GM12872 (cell line): Measurements from ENCODE around the gene RAP1GDS1.

Source experiments
- TF ChIP-seq, protein P1 (sequence below): IDR thresholded peaks from 3 replicates; pipeline ENCODE4 v1.5.1; 2011; ENCODE audit warnings: low read depth, mild to moderate bottlenecking, low read length, moderate library complexity; ENCODE audit not compliant: insufficient read depth

RAP1GDS1 gene

DNA sequence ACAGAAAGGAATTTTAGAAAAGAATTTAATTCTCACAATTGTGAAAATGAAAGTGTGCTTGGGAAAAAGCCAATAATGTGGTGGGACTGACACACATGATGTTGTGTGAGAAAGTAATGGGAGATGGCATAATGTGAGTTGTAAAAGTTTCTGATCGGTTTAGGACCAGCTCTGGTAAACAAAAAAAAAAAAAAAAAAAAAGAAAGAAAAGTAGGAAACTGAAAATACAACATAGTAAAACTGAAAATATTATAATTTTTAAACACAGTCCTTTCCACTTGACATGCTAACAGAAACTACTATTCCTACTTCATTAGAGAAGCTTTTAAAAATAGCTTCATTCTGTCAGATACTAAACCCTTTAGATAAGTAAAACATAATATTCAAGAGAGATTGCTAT lies 28.2 kb downstream of the RAP1GDS1 start:
- TF ChIP-seq, protein P1, sequence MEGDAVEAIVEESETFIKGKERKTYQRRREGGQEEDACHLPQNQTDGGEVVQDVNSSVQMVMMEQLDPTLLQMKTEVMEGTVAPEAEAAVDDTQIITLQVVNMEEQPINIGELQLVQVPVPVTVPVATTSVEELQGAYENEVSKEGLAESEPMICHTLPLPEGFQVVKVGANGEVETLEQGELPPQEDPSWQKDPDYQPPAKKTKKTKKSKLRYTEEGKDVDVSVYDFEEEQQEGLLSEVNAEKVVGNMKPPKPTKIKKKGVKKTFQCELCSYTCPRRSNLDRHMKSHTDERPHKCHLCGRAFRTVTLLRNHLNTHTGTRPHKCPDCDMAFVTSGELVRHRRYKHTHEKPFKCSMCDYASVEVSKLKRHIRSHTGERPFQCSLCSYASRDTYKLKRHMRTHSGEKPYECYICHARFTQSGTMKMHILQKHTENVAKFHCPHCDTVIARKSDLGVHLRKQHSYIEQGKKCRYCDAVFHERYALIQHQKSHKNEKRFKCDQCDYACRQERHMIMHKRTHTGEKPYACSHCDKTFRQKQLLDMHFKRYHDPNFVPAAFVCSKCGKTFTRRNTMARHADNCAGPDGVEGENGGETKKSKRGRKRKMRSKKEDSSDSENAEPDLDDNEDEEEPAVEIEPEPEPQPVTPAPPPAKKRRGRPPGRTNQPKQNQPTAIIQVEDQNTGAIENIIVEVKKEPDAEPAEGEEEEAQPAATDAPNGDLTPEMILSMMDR = no peak

DNA sequence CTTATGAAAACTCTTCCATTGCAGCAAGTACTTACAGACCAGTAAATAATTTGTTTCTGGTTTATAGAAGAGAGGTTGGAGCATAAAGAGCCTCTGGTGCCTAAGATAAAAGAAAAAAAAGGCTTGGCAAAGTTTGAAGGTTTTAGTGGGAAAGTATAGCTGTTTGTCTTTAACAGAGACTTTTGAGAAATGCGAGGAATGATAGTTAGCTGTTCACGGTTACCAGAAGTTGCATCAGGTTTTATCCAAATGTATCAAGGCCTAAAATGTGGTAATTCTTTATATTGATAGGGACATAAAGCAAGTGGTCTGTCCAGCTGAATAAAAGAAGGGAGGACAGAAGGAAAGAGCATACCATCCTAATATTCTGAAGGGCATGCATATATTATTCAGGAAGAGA lies 29.3 kb downstream of the RAP1GDS1 start:
- TF ChIP-seq, protein P1 = no peak

DNA sequence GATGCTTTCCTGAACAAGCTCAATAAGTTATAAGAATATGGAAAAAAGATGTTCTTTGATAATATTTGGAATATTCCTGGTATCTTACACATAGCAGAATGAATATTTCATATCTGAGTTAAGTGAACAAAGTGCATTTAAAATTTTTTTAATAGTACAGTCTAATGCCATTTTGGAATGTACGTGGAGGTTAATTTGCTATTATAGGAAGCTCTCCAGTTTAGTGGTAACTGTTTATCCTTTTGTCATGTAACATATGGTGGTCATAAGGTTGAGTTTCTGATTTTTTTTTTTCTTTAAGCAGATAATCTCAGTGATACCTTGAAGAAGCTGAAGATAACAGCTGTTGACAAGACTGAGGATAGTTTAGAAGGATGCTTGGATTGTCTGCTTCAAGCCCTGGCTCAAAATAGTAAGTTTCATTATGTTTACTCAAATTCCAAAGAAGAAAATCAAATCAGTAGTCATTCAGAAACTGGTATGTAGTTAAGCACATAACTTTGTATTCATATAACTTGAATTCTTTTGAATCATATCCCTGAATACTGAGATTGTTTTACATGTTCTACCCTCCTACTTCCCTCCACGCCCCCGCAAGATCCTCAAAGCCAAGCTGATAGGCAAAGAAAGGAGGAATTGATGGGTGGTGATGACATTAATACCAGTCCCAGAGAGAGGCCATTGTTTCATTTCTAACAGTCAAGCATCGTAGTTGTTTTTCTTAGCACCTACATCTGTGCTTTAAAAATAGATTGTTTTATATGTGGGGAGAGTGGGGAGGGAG lies 32.1 kb downstream of the RAP1GDS1 start:
- TF ChIP-seq, protein P1 = no peak

DNA sequence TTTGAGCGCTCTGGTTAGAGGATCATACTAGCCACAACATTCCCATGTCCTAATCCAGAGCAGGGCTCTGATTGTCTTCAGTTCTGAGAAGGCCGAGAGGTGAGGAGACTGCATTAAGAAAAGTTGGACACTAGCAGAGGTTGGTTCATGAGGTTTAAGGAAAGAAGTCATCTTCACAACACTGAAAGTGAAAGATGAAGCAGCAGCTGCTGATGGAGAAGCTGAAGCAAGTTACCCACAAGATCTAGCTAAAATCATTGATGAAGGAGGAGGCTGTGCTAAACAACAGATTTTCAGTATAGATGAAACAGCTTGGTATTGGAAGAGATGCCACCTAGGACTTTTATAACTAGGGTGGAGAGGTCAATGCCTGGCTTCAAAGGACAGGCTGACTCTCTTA lies 36.8 kb downstream of the RAP1GDS1 start:
- TF ChIP-seq, protein P1 = no peak

DNA sequence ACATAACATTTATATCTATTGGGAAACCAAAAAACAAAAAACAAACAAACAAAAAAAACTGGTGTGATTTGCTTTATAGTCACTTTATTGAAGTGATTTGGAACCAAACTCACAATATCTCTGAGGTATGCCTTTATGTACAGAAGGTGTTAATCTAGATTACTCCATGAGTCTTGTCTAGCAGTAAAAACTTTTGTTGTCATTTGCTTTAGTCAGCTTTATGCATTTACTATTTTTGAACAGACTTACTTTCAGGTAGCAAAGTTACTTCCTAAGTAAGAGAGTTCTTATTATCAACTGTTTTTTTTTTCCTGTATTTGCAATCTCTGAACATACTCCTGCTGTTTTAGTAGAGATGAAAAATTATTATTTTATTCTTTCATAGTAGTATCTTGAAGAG lies 39.5 kb downstream of the RAP1GDS1 start:
- TF ChIP-seq, protein P1 = no peak

DNA sequence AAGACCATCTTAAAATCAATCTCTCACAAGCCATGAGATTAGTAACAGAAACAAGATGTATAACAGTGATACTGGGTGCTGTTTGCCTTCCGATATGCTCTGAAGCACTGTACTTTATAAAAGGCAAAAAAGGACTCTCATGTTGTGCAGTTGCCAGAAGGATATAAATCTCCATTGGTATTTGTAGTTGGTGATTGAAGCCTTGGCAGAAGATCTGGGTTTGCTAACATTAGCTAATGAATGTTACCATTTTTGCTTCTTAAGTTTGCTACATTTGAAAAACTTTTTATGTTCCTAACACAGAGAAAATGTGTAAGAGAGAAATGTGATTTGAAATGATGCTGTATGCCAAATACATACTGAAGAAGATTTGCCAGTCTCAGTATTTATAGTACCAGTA lies 44.4 kb downstream of the RAP1GDS1 start:
- TF ChIP-seq, protein P1 = no peak

DNA sequence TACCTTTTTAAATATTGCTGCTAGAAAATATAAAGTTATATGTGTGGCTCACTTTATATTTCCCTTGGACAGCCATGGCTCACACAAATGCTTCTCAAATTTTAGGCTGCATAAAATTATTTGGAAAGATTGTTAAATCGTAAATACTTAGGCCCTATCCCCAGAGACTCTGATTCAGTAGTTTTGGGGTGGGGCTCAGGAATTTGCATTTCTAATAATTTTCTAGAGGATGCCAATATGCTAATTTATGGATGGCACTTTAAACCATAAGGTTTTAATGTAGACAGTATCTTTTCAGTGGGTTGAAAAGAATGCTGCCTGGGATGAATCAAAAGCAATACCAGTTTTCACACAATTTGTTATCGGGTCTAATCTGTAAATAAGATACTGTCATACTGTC lies 49.7 kb downstream of the RAP1GDS1 start:
- TF ChIP-seq, protein P1 = no peak
